ENCODE results near the gene TBCB.
"Not testable (repeated sequence)": the region's sequence is repeated elsewhere in the genome, so short reads cannot be mapped to it uniquely, and the experiment has no call there.

TBCB gene

DNA sequence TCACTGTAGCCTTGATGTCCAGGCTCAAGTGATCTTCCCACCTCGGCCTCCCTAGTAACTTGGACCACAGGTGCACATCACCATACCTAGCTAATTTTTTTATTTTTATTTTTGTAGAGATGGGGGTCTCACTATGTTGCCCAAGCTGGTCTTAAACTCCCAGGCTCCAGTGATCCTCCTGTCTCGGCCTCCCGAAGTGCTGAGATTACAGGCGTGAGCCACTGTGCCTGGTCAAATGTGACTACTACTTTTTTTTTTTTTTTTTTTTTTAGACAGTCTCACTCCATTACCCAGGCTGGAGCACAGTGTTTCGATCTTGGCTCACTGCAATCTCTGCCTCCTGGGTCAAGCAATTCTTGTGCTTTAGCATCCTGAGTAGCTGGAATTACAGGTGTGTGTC lies 57.6 kb downstream of the TBCB start:
- DNase-seq (ENCODE audit: low read depth, low spot score) = no peak

DNA sequence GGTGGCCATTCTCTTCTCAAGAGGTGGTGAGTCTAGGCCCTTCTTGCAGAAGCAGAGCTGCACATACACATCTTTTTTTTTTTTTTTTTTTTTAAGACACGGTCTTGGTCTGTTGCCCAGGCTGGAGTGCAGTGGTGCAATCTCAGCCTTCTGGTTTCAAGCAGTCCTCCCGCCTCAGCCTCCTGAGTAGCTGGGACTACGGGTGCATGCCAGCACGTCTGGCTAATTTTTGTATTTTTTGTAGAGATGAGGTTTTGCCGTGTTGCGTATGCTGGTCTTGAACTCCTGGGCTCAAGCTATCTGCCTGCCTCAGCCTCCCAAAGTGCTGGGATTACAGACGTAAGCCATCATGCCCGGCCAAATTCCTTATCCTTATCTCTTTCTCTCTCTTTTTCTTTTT lies 58.6 kb downstream of the TBCB start:
- DNase-seq (ENCODE audit: low read depth, low spot score) = not testable (repeated sequence)
